ENCODE results near the gene FADD. TPM values are rescaled to one million over a fixed set of nuclear protein-coding genes. Genes with fewer than 3 reads are reported as not detected.
A peak's percentile ranks its signal among the peaks of the same experiment; 100 is the strongest.

FADD gene
- total and polyA plus RNA-seq, 2 donors from 2014 or later = 27.8 to 31.5 TPM

DNA sequence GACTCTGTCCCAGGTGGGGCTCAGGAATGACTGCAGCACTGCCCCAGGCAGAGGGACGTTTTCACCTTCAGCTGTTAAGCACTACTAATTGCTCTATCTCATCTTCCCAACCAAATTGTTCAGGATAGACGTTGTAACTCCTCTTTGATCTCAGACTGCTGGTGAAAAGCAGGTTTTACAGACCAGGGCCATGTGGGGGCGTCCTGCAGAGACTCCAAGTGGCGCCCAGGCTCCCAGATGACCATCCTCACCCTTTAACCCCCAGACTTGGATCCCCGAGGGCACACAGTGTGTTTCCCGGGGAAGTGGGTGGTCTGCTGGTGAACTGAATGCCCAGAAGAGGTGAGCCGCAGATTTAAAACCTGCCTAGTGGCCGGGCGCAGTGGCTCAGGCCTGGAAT lies 23.9 kb downstream of the FADD start:
- no peaks in the 10 kb centered on the region for H3K27me3 ChIP-seq (ENCODE audit: control insufficient read depth, insufficient read depth, low read length)
- FAIRE-seq = no peak
- intact Hi-C loops (cut with DNase I) = no loop called here
- no peaks in the 10 kb centered on the region for H3K36me3 ChIP-seq (ENCODE audit: control insufficient read depth in 2 of 3, insufficient read depth in 3 of 3, low read length in 3 of 3)
- no peak for DNase-seq
- H3K9ac ChIP-seq (ENCODE audit: low read length in 3 of 3) = no peak overlapping the region
- no peak overlapping the region for H3K4me3 ChIP-seq (ENCODE audit: low read length in 3 of 3)
- H3K4me1 ChIP-seq (ENCODE audit: control insufficient read depth in 2 of 3, insufficient read depth in 2 of 3, low read depth in 1 of 3, low read length in 3 of 3) = peaks cover 0 to 6% (median 0%) of the 10 kb centered on the region in 3 donors
- TF ChIP-seq, protein P1, sequence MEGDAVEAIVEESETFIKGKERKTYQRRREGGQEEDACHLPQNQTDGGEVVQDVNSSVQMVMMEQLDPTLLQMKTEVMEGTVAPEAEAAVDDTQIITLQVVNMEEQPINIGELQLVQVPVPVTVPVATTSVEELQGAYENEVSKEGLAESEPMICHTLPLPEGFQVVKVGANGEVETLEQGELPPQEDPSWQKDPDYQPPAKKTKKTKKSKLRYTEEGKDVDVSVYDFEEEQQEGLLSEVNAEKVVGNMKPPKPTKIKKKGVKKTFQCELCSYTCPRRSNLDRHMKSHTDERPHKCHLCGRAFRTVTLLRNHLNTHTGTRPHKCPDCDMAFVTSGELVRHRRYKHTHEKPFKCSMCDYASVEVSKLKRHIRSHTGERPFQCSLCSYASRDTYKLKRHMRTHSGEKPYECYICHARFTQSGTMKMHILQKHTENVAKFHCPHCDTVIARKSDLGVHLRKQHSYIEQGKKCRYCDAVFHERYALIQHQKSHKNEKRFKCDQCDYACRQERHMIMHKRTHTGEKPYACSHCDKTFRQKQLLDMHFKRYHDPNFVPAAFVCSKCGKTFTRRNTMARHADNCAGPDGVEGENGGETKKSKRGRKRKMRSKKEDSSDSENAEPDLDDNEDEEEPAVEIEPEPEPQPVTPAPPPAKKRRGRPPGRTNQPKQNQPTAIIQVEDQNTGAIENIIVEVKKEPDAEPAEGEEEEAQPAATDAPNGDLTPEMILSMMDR (IDR thresholded peaks at IDR 0.05; ENCODE audit: borderline replicate concordance, extremely low read depth, insufficient read depth) = no peak
- no peaks in the 10 kb centered on the region for H3K9me3 ChIP-seq (ENCODE audit: control insufficient read depth in 2 of 3, insufficient read depth in 1 of 3, low read length in 3 of 3)
- H3K27ac ChIP-seq (ENCODE audit: low read depth in 2 of 2, low read length in 2 of 2) = no peak overlapping the region

DNA sequence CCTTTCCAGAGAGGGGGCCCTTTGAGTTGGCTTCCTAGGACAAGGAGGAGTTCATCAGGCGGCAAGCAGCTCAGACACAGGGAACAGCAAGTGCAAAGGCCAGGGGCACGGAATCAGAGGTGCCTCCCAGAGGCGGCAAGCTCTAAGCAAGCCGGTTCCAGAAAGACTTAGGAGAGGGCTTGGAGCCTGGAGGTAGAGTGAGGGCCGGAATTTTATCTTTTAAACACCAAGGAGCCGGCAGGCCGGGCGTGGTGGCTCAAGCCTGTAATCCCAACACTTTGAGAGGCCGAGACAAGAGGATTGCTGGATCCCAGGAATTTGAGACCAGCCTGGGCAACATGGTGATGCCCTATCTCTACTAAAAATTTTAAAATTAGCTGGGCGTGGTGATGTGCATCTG lies 26.6 kb downstream of the FADD start:
- intact Hi-C loops (cut with DNase I) = no loop called here
- Histone ChIP-seq H3K36me3 (ENCODE audit: control insufficient read depth in 2 of 3, insufficient read depth in 3 of 3, low read length in 3 of 3) (no peaks in the 10 kb centered on the region), H3K9ac (ENCODE audit: low read length in 3 of 3) (no peak overlapping the region), H3K9me3 (ENCODE audit: control insufficient read depth in 2 of 3, insufficient read depth in 1 of 3, low read length in 3 of 3) (no peaks in the 10 kb centered on the region), H3K27me3 (ENCODE audit: control insufficient read depth, insufficient read depth, low read length) (no peaks in the 10 kb centered on the region), H3K4me1 (ENCODE audit: control insufficient read depth in 2 of 3, insufficient read depth in 2 of 3, low read depth in 1 of 3, low read length in 3 of 3) (peaks cover 0 to 6% (median 0%) of the 10 kb centered on the region in 3 donors), H3K27ac (ENCODE audit: low read depth in 2 of 2, low read length in 2 of 2) (no peak overlapping the region), H3K4me3 (ENCODE audit: low read length in 3 of 3) (no peak overlapping the region)
- DNase-seq = peak in 1 of 5 donors; percentile 38
- FAIRE-seq = no peak
- TF ChIP-seq, protein P1 (IDR thresholded peaks at IDR 0.05; ENCODE audit: borderline replicate concordance, extremely low read depth, insufficient read depth) = no peak

DNA sequence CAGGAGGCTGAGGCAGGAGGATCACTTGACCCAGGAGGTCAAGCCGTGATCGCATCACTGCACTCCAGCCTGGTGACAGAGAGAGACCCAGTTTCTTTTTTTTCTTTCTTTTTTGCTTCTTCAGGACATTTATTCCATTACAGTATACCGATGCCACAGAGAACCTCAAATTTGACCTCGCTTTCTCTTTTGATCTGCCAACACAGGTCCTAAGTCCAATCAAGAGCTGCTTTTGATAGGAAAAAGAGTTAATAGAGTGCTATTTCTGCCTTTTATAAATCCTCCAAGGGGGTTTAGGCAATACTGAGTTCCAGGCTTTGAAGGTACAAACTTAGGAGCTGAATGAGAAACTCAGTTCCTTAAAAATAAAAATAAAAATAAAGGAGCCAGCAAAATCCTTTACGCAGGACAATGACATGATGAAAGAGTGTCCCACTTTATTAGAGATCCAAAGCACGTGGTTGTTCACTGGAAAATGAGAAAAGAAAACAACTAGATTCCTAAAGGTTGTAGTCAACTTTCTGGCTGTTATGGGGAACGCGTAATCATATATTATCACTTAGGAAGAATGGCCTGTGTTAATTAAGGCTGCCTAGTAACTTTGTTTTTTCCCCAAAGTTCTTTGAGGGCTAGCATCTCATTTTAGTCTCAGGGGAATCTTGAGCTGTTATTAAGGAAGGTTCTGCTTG lies 27.2 kb downstream of the FADD start:
- TF ChIP-seq, protein P1 (IDR thresholded peaks at IDR 0.05; ENCODE audit: borderline replicate concordance, extremely low read depth, insufficient read depth) = no peak
- Histone ChIP-seq H3K36me3 (ENCODE audit: control insufficient read depth in 2 of 3, insufficient read depth in 3 of 3, low read length in 3 of 3) (no peaks in the 10 kb centered on the region), H3K4me3 (ENCODE audit: low read length in 3 of 3) (no peak overlapping the region), H3K27ac (ENCODE audit: low read depth in 2 of 2, low read length in 2 of 2) (no peak overlapping the region), H3K9me3 (ENCODE audit: control insufficient read depth in 2 of 3, insufficient read depth in 1 of 3, low read length in 3 of 3) (no peaks in the 10 kb centered on the region), H3K27me3 (ENCODE audit: control insufficient read depth, insufficient read depth, low read length) (no peaks in the 10 kb centered on the region), H3K9ac (ENCODE audit: low read length in 3 of 3) (no peak overlapping the region), H3K4me1 (ENCODE audit: control insufficient read depth in 2 of 3, insufficient read depth in 2 of 3, low read depth in 1 of 3, low read length in 3 of 3) (peaks cover 0 to 6% (median 0%) of the 10 kb centered on the region in 3 donors)
- no peak for DNase-seq
- FAIRE-seq = no peak
- intact Hi-C loops (cut with DNase I) = no loop called here
